Smooth muscle cell (in vitro differentiated cells): ENCODE results near the gene PITX3. TPM values are rescaled to one million over a fixed set of nuclear protein-coding genes. Genes with fewer than 3 reads are reported as not detected.

Source experiments
- DNase-seq: peaks from one replicate; lab custom pipeline; 2025; ENCODE audit not compliant: unreplicated experiment; lab: John Stamatoyannopoulos, UW
- H2AFZ ChIP-seq: fragments of 200-600 bp; sonication (generic); 2 replicates; pipeline ENCODE4 v1.6.0; 2016; ENCODE audit warnings: antibody characterized with exemption, low read depth, mild to moderate bottlenecking
- H3F3A ChIP-seq: fragments of 200-600 bp; sonication (generic); 2 replicates; pipeline ENCODE4 v1.6.0; 2017; ENCODE audit warnings: antibody characterized with exemption, low read depth
- H3K27ac ChIP-seq: fragments of 200-600 bp; sonication (generic); 2 replicates; pipeline ENCODE4 v1.5.1; 2016; ENCODE audit warnings: low read depth, mild to moderate bottlenecking
- H3K27me3 ChIP-seq: fragments of 200-600 bp; sonication (generic); 2 replicates; pipeline ENCODE4 v1.6.1; 2016; ENCODE audit warnings: low read depth, mild to moderate bottlenecking
- H3K36me3 ChIP-seq: fragments of 200-600 bp; sonication (generic); 2 replicates; pipeline ENCODE4 v1.5.1; 2016; ENCODE audit warnings: low read depth
- H3K4me1 ChIP-seq: fragments of 200-600 bp; sonication (generic); 2 replicates; pipeline ENCODE4 v1.5.1; 2016; ENCODE audit warnings: low read depth
- H3K4me2 ChIP-seq: fragments of 200-600 bp; sonication (generic); 2 replicates; pipeline ENCODE4 v1.6.0; 2016; ENCODE audit warnings: mild to moderate bottlenecking
- H3K4me3 ChIP-seq: fragments of 200-600 bp; sonication (generic); 2 replicates; pipeline ENCODE4 v1.5.1; 2016; ENCODE audit warnings: mild to moderate bottlenecking
- H3K79me2 ChIP-seq: fragments of 200-600 bp; sonication (generic); 2 replicates; pipeline ENCODE4 v1.6.0; 2016; ENCODE audit warnings: low read depth, mild to moderate bottlenecking
- H3K9ac ChIP-seq: fragments of 200-600 bp; sonication (generic); 2 replicates; pipeline ENCODE4 v1.6.0; 2016; ENCODE audit warnings: low read depth
- H3K9me3 ChIP-seq: fragments of 200-600 bp; sonication (generic); replicated peaks from 2 replicates; pipeline ENCODE4 v1.5.1; 2016; ENCODE audit warnings: low read depth
- H4K20me1 ChIP-seq: fragments of 200-600 bp; sonication (generic); 2 replicates; pipeline ENCODE4 v1.6.0; 2016; ENCODE audit warnings: low read depth
- WGBS: methylation state at CpG from one replicate; pipeline ENCODE4 v1.1.7; 2016; ENCODE audit warnings: low lambda C conversion rate; 5-methylcytosine and 5-hydroxymethylcytosine counted together
- polyA plus RNA-seq: library from polyadenylated mRNA; unstranded; fragments of >200 nt; fragmentation: Nextera tagmentation; extraction: Ambion mirVana; gene quantifications from 2 replicates; pipeline ENCODE4 v1.2.1, GENCODE V29; 2016
- total RNA-seq: library from RNA; depleted of rRNA; stranded (reverse); fragments of >200 nt; gene quantifications from 2 replicates; pipeline ENCODE4 v1.2.3, GENCODE V29; 2014
- TF ChIP-seq, protein P1 (sequence below): fragments of 200-600 bp; sonication (generic); IDR thresholded peaks from 2 replicates; pipeline ENCODE4 v1.5.1; 2017; ENCODE audit warnings: borderline replicate concordance, mild to moderate bottlenecking, antibody characterized with exemption; ENCODE audit not compliant: insufficient read depth, poor library complexity, severe bottlenecking

Gene PITX3
- total and polyA plus RNA-seq, 2 experiments from 2014 or later, result 2.0 TPM; not detected in 1

DNA sequence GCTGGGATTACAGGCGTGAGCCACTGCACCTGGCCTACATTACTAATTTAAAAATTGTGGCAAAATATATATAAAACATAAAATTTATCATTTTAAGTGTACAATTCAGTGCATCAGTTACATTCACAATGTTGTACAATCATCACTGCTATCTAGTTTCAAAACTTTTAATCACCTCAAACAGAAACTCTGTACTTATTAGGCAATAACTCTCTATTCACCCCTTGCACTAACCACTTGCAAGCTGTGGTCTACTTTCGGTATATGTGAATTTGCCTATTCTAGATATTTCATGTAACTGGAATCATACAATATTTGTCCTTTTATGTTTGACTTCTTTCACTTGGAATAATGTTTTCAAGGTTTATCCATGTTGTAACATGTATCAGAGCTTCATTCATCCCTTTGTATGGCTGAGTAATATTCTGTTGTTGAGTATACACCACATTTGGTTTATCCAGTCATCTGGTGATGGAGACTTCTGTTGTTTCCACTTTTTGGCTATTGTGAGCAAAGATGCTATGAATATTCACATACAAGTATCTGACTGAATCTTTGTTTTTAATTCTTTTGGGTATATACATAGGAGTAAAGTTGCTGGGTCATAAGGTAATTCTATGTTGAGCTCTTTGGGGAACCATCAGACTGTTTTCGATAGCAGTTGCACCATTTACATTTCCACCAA, 29.6 kb downstream of the PITX3 start:
- H3K27me3 ChIP-seq, result no peaks in the 10 kb centered on the region
- DNase-seq, result no peak
- H3K4me3 ChIP-seq, result no peak overlapping the region
- no peaks in the 10 kb centered on the region for H3F3A ChIP-seq
- TF ChIP-seq, protein P1, sequence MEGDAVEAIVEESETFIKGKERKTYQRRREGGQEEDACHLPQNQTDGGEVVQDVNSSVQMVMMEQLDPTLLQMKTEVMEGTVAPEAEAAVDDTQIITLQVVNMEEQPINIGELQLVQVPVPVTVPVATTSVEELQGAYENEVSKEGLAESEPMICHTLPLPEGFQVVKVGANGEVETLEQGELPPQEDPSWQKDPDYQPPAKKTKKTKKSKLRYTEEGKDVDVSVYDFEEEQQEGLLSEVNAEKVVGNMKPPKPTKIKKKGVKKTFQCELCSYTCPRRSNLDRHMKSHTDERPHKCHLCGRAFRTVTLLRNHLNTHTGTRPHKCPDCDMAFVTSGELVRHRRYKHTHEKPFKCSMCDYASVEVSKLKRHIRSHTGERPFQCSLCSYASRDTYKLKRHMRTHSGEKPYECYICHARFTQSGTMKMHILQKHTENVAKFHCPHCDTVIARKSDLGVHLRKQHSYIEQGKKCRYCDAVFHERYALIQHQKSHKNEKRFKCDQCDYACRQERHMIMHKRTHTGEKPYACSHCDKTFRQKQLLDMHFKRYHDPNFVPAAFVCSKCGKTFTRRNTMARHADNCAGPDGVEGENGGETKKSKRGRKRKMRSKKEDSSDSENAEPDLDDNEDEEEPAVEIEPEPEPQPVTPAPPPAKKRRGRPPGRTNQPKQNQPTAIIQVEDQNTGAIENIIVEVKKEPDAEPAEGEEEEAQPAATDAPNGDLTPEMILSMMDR, result no peak
- no peaks in the 10 kb centered on the region for H4K20me1 ChIP-seq
- H3K4me2 ChIP-seq, result no peak overlapping the region
- WGBS, result 83% methylated on average over 3 of the region's 3 CpGs
- no peak overlapping the region for H3K27ac ChIP-seq
- H3K36me3 ChIP-seq, result no peaks in the 10 kb centered on the region
- H3K79me2 ChIP-seq, result no peaks in the 10 kb centered on the region
- no peaks in the 10 kb centered on the region for H3K4me1 ChIP-seq
- no peak overlapping the region for H2AFZ ChIP-seq
- no peaks in the 10 kb centered on the region for H3K9me3 ChIP-seq
- H3K9ac ChIP-seq, result no peak overlapping the region

DNA sequence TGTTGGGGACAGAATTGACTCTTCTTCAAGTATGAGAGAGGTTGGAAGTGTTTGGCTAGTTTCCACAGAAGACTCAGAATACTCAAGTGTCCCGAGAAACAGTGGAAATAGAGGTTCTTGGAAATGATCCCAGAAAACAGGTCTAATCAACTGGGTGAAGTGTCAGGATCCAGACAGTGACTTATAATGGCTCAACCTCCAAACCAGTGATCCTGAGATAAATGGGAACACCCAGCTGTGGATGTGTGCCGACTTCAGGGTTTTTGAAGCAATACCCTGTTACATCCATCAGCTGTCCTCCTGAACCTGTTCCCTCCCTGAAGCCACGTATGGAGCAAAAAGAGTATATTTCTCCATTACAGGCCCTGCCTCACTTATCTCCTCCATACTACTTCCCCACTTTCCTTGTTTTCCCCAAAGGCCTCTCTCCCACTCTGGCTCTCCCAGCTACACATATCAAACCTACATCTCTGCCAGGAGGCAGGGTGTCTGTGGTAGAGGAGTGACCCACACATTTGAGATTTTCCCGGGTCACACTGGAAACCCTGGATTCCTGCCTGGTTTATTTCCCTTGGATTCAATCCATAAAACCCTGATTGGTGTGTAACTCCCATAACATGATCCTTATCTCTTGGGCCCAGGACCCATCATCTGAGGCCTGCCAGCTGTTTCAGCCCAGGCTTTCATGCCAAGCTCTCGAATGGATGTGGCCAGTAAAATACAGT, 32.8 kb downstream of the PITX3 start:
- no peak overlapping the region for H3K27ac ChIP-seq
- H3K9me3 ChIP-seq, result no peaks in the 10 kb centered on the region
- no peaks in the 10 kb centered on the region for H3K79me2 ChIP-seq
- no peak for DNase-seq
- no peak overlapping the region for H3K4me2 ChIP-seq
- no peaks in the 10 kb centered on the region for H3K36me3 ChIP-seq
- H3K4me3 ChIP-seq, result no peak overlapping the region
- H3K9ac ChIP-seq, result no peak overlapping the region
- no peak overlapping the region for H2AFZ ChIP-seq
- TF ChIP-seq, protein P1, result no peak
- H3F3A ChIP-seq, result no peaks in the 10 kb centered on the region
- H3K27me3 ChIP-seq, result no peaks in the 10 kb centered on the region
- H4K20me1 ChIP-seq, result no peaks in the 10 kb centered on the region
- no peaks in the 10 kb centered on the region for H3K4me1 ChIP-seq
- WGBS, result 92% methylated on average over 5 of the region's 5 CpGs

DNA sequence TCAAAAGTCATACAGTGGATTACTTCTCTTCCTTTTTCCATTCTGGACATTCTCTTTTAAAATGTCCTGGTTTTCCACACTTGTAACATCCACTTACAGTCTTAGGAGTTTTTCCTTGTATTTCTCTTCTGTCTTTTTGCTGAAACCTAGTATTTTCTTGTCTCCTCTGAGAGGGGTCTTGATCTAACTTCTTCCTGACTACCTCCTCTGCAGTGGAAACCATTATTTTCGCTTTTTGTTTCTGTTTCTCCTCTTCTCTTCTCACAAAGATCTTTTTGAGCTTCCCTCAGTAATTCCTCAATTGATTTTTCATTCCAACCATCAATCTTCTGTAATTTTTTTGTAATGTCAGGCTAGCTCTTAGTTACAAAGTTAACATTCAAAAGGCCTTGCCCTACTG, 38.9 kb downstream of the PITX3 start:
- H3K4me2 ChIP-seq, result no peak overlapping the region
- H3K4me1 ChIP-seq, result no peaks in the 10 kb centered on the region

More for the DNA sequence above, 38.9 kb downstream of the PITX3 start:
- H3K27me3 ChIP-seq, result no peaks in the 10 kb centered on the region
- no peaks in the 10 kb centered on the region for H3F3A ChIP-seq
- H3K9ac ChIP-seq, result no peak overlapping the region
- TF ChIP-seq, protein P1, result no peak
- H3K27ac ChIP-seq, result no peak overlapping the region
- no peaks in the 10 kb centered on the region for H4K20me1 ChIP-seq
- DNase-seq, result no peak
- H3K79me2 ChIP-seq, result no peaks in the 10 kb centered on the region
- WGBS, result 44% methylated on average over 1 of the region's 1 CpG
- H3K36me3 ChIP-seq, result no peaks in the 10 kb centered on the region
- H3K9me3 ChIP-seq, result no peaks in the 10 kb centered on the region
- no peak overlapping the region for H2AFZ ChIP-seq
- H3K4me3 ChIP-seq, result no peak overlapping the region
